ENCODE results near the gene DDX39B. TPM values are rescaled to one million over a fixed set of nuclear protein-coding genes. Genes with fewer than 3 reads are reported as not detected.

DDX39B gene
- 317 and 546 TPM in 2 replicates for total RNA-seq

DNA sequence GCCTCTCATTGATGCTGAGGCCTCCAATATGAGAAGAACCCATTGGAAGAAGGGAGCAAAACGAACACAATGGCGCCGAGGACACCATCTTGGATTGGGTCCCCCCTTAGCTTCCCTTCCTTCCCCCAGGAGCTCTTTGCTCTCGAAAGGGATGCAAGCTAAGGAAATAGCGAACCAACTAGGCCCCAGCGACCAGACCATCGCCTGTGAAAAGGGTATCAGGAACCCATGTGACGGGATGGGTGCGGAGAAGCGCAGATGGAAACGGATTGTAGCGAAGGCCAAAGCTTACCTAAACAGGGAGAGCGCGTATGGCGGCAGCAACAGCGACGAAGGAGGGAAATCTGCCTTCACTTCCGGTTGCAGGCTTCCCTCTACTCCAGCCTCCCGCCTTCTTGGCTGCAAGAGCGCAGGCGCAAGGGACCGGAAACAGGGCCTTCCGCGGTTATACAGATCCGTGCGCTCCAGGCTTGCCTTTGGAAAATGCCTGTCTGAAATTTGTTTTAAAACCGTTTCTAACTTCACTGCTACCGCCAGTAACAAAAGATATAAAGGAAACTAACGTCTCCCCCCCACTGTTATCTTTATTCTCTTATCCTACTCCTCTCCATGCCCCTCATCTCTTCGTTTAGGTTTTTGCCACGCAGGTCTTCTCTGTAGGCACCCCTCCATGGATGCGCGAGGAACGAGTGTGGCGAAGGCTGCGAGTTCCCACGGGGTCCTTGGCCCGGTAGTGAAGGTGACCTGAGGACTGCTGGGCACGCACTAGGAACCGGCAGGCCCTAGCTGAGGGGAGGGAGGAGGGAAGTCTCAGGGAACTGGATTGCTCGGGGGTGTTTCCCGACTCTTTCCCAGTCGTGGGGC lies at the start of gene DDX39B:
TSS of gene DDX39B (minus strand) at position 346 of the 864 bp plus-strand sequence. CDS start 1,471 bp downstream, outside the sequence.

GRCh38 chr6:31586008-31586407 lies 44.2 kb upstream of the DDX39B start, which contains the start of gene LST1:
LST1 (plus strand) TSS chr6:31586277; CDS start chr6:31587300, 1,023 bp downstream.

DNA sequence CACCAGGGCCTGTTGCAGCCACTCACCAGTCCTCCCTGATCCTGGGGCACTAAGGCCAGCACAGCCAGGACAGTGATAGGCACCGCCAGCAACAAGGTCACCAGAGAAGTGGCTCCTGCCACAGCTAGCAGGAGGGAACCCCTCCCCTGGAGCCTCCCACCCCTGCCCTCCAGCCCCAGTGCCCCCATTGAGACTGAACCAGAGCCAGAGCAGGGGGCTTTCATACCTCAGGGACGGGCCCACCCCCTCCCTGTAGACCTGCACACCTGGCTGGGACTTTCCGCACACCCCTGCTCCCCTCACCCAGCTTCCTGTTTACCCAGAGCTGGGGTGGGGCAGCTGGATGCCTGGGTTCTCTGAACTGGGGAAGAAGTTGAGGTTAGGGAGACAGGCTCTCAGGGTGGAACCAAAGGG lies 40.4 kb upstream of the DDX39B start, which contains the start of gene LTB:
TSS of gene LTB (minus strand) at position 195 of the 414 bp plus-strand sequence. CDS start at position 188, 7 bp downstream.

DNA sequence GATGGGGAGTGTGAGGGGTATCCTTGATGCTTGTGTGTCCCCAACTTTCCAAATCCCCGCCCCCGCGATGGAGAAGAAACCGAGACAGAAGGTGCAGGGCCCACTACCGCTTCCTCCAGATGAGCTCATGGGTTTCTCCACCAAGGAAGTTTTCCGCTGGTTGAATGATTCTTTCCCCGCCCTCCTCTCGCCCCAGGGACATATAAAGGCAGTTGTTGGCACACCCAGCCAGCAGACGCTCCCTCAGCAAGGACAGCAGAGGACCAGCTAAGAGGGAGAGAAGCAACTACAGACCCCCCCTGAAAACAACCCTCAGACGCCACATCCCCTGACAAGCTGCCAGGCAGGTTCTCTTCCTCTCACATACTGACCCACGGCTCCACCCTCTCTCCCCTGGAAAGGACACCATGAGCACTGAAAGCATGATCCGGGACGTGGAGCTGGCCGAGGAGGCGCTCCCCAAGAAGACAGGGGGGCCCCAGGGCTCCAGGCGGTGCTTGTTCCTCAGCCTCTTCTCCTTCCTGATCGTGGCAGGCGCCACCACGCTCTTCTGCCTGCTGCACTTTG lies 33.6 kb upstream of the DDX39B start, which contains the start of gene TNF:
TSS of gene TNF (plus strand) at position 231 of the 567 bp plus-strand sequence. CDS start at position 408, 177 bp downstream.

DNA sequence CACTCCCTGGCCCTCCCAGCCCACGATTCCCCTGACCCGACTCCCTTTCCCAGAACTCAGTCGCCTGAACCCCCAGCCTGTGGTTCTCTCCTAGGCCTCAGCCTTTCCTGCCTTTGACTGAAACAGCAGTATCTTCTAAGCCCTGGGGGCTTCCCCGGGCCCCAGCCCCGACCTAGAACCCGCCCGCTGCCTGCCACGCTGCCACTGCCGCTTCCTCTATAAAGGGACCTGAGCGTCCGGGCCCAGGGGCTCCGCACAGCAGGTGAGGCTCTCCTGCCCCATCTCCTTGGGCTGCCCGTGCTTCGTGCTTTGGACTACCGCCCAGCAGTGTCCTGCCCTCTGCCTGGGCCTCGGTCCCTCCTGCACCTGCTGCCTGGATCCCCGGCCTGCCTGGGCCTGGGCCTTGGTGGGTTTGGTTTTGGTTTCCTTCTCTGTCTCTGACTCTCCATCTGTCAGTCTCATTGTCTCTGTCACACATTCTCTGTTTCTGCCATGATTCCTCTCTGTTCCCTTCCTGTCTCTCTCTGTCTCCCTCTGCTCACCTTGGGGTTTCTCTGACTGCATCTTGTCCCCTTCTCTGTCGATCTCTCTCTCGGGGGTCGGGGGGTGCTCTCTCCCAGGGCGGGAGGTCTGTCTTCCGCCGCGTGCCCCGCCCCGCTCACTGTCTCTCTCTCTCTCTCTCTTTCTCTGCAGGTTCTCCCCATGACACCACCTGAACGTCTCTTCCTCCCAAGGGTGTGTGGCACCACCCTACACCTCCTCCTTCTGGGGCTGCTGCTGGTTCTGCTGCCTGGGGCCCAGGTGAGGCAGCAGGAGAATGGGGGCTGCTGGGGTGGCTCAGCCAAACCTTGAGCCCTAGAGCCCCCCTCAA lies 30.5 kb upstream of the DDX39B start, which contains the start of gene LTA:
TSS of gene LTA (plus strand) at position 249 of the 871 bp plus-strand sequence. CDS start at position 703, 454 bp downstream.

GRCh38 chr6:31546958-31547726 lies 5.3 kb upstream of the DDX39B start, which contains the start of gene NFKBIL1:
NFKBIL1 (plus strand) TSS chr6:31547608; CDS start chr6:31547695, 87 bp downstream.

DNA sequence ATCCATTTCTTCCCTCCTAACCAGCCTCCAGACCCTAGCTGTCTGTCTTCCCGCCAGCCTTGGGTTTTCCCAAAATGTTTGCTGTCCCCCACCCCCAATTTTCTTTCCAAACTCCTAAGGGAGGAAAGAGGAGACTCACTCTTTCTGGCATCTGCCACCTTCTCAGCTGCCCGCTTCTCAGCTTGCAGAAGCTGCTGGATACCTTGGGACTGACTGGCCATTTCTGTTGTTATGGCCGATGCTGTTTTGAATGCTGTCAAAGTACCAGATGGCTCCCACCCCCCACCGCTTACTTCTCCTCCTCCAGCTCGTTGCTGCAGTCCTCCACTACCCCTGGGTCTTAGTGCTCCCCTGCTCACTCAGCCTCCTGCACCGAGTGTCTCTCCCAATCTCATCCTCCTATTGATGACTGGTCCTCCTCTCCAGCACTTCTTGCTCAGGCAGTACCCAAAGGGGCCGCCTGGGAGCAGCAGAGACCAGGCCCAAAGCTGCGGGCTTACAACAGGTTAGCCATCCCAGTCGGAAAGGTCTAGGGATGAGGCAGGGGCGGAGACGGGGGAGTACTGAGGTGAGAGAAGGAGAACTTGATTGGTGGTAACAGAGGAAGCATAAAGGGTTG lies 4.6 kb upstream of the DDX39B start, which contains the start of gene ATP6V1G2:
TSS of gene ATP6V1G2 (minus strand) at position 270 of the 619 bp plus-strand sequence. CDS start at position 221, 49 bp downstream.

DNA sequence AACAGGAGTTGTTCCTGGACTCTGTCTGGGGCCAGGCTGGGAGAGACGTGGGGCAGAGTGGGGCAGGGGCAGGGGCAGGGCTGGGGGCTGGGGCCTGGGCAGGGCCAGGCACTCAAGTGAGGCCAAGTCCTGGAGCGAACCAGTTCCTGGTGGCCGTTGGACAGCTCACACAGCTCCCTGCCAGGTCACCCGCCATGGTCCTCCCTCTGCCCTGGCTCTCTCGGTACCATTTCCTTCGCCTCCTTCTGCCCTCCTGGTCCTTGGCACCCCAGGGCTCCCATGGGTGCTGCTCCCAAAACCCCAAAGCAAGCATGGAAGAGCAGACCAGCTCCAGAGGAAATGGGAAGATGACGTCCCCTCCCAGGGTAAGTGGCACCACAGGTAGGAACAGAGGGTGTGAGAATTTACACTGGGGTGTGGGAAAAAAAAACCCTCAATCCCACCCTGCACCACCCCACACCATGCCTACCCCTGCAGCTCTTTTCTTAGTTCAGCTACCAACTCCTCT lies 12.9 kb downstream of the DDX39B start, which contains the start of gene MCCD1:
TSS of gene MCCD1 (plus strand) at position 142 of the 508 bp plus-strand sequence. CDS start at position 195, 53 bp downstream.

GRCh38 chr6:31497531-31498476 lies 44.0 kb downstream of the DDX39B start, which contains the start of gene MICB:
MICB (plus strand) TSS chr6:31498145; CDS start chr6:31498194, 49 bp downstream.

Small RNAs within 50 kb of the gene (small RNA-seq; reads per million reads assigned to genes)
- gene AL663061.1 (ENCODE audit: low replicate concordance) (not detected), gene RF00019 (ENCODE audit: low replicate concordance) (not detected), gene SNORD117 (ENCODE audit: low replicate concordance) (893 reads per million, percentile 99 among the genes with 10 or more reads in this experiment), gene SNORD84 (ENCODE audit: low replicate concordance) (not detected)

Other genes with a start within 250 kb of the DDX39B start
- 354 and 429 TPM in 2 replicates for gene HLA-B, start 184.8 kb downstream of the DDX39B start, total RNA-seq
- gene MICA, start 138.4 kb downstream of the DDX39B start, total RNA-seq: 32.2 and 48.0 TPM in 2 replicates
- gene MICB, start 43.9 kb downstream of the DDX39B start, total RNA-seq: 22.5 and 49.2 TPM in 2 replicates
- gene MCCD1, start 13.0 kb downstream of the DDX39B start, total RNA-seq: not detected in 2 replicates
- gene ATP6V1G2, start 4.6 kb upstream of the DDX39B start, total RNA-seq: 0.43 and 1.5 TPM in 2 replicates
- gene NFKBIL1, start 5.6 kb upstream of the DDX39B start, total RNA-seq: 19.9 and 35.5 TPM in 2 replicates
- not detected in 2 replicates for gene LTA, start 30.3 kb upstream of the DDX39B start, total RNA-seq
- under 0.01 and 0.29 TPM in 2 replicates for gene TNF, start 33.6 kb upstream of the DDX39B start, total RNA-seq
- gene LTB, start 40.4 kb upstream of the DDX39B start, total RNA-seq: not detected in 2 replicates
- not detected in 2 replicates for gene LST1, start 44.3 kb upstream of the DDX39B start, total RNA-seq
- not detected in 2 replicates for gene NCR3, start 51.0 kb upstream of the DDX39B start, total RNA-seq
- gene AIF1, start 73.2 kb upstream of the DDX39B start, total RNA-seq: not detected in 2 replicates
- gene PRRC2A, start 78.7 kb upstream of the DDX39B start, total RNA-seq: 55.1 and 105 TPM in 2 replicates
- gene BAG6, start 110.7 kb upstream of the DDX39B start, total RNA-seq: 185 and 217 TPM in 2 replicates
- 0.72 and 3.3 TPM in 2 replicates for gene APOM, start 113.9 kb upstream of the DDX39B start, total RNA-seq
- gene C6orf47, start 118.8 kb upstream of the DDX39B start, total RNA-seq: 17.1 and 25.5 TPM in 2 replicates
- gene GPANK1, start 123.0 kb upstream of the DDX39B start, total RNA-seq: 20.0 and 22.8 TPM in 2 replicates
- 198 and 356 TPM in 2 replicates for gene CSNK2B, start 124.1 kb upstream of the DDX39B start, total RNA-seq
- gene LY6G5B, start 128.0 kb upstream of the DDX39B start, total RNA-seq: 5.2 and 8.3 TPM in 2 replicates
- gene LY6G5C, start 139.1 kb upstream of the DDX39B start, total RNA-seq: 0.66 and 2.7 TPM in 2 replicates
- gene ABHD16A, start 161.3 kb upstream of the DDX39B start, total RNA-seq: 48.6 and 51.0 TPM in 2 replicates
- not detected in 2 replicates for gene LY6G6F, start 164.9 kb upstream of the DDX39B start, total RNA-seq
- gene LY6G6D, start 173.3 kb upstream of the DDX39B start, total RNA-seq: not detected in 2 replicates
- not detected in 2 replicates for gene LY6G6C, start 179.7 kb upstream of the DDX39B start, total RNA-seq
- gene MPIG6B, start 181.4 kb upstream of the DDX39B start, total RNA-seq: not detected in 2 replicates
- gene DDAH2, start 187.3 kb upstream of the DDX39B start, total RNA-seq: 36.5 and 45.7 TPM in 2 replicates
- 585 and 1,126 TPM in 2 replicates for gene CLIC1, start 194.5 kb upstream of the DDX39B start, total RNA-seq
- 7.0 and 26.8 TPM in 2 replicates for gene MSH5, start 198.0 kb upstream of the DDX39B start, total RNA-seq
- gene SAPCD1, start 220.7 kb upstream of the DDX39B start, total RNA-seq: 0.44 and 1.1 TPM in 2 replicates
- gene VWA7, start 235.3 kb upstream of the DDX39B start, total RNA-seq: 0.14 and 0.44 TPM in 2 replicates

Measured in placental pericyte (primary cell).